ENCODE measurements around the gene MARCOL. TPM values are rescaled to one million over a fixed set of nuclear protein-coding genes. Genes with fewer than 3 reads are reported as not detected.
"Not testable (repeated sequence)": the region's sequence is repeated elsewhere in the genome, so short reads cannot be mapped to it uniquely, and the experiment has no call there.

Gene MARCOL
- total RNA-seq, 1 experiment from 2014 or later = not detected

DNA sequence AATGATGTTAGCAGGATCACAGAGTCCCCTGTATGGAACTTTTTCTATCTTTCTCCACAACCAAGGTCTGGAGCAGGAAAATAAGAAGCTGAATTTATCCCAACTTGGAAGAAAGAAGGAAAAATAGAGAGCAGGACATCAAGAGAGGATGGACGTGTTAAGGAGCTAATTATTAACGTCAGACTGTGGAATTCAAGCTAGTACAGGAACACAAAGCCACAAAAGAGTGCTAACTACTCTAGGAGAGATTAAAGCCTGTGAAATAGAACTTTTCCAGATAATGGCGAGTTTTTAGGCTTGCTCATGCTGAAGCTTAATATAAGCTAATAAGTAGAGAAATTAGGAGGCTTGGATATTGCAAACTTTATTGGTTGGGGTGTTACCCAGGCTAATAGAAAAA is 29.6 kb downstream of the MARCOL start:
- DNase-seq (ENCODE audit: low read depth) = no peak

DNA sequence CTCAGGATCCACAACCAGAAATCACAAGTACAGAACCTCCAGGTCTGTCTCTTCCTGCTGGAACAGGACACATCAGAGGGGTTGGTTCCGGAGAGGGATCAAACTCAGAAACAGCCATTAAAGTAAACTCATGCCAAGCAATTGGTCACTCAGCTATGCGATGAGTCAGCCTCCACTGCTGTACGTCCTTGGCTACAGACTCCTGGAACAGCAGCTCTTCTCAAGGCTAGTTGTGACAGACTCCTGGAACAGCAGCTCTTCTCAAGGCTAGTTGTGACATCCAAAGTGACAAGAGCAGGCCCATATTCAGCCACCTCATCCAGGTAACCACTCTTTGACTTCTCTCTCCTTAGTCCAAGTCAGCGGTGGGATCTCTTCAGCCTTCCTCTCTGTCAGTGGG is 30.2 kb downstream of the MARCOL start, which contains the start of gene SPINK13:
Gene SPINK13, plus strand, starts transcription at position 229 of the 400 bp plus-strand sequence. CDS start 1,279 bp downstream, outside the sequence.
- DNase-seq (ENCODE audit: low read depth) = peak; percentile 81

DNA sequence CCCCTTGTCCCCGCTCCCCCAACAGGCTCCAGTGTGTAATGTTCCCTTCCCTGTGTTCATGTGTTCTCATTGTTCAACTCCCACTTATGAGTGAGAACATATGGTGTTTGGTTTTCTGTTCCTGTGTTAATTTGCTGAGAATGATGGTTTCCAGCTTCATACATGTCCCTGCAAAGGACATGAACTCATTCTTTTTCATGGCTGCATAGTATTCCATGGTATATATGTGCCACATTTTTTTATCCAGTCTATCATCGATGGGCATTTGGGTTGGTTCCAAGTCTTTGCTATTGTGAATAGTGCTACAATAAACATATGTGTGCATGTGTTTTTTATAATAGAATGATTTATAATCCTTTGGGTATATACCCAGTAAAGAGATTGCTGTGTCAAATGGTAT is 36.8 kb downstream of the MARCOL start:
- DNase-seq (ENCODE audit: low read depth) = not testable (repeated sequence)

DNA sequence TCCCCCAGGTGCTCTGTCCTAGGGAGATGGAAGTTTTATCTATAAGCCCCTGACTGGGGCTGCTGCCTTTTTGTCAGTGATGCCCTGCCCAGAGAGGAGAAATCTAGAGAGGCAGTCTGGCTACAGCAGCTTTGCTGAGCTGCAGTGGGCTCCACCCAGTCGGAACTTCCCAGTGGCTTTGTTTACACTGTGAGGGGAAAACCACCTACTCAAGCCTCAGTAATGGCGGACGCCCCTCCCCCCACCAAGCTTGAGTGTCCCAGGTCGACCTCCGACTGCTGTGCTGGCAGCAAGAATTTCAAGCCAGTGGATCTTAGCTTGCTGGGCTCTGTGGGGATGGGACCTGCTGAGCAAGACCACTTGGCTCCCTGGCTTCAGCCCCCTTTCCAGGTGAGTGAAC is 42.6 kb downstream of the MARCOL start:
- peak; percentile 42 for DNase-seq (ENCODE audit: low read depth)

DNA sequence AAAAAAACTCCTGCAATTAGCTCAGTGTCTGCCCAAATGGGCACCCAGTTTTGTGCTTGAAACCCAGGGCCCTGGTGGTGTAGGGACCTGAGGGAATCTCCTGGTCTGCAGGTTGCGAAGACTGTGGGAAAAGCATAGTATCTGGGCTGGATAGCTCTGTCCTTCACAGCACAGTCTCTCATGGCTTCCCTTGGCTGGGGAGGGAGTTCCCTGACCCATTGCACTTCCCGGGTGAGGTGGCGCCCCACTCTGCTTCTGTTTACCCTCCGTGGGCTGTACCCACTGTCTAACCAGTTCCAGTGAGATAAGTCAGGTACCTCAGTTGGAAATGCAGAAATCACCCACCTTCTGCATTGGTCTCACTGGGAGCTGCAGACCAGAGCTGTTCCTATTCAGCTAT is 43.0 kb downstream of the MARCOL start:
- not testable (repeated sequence) for DNase-seq (ENCODE audit: low read depth)

DNA sequence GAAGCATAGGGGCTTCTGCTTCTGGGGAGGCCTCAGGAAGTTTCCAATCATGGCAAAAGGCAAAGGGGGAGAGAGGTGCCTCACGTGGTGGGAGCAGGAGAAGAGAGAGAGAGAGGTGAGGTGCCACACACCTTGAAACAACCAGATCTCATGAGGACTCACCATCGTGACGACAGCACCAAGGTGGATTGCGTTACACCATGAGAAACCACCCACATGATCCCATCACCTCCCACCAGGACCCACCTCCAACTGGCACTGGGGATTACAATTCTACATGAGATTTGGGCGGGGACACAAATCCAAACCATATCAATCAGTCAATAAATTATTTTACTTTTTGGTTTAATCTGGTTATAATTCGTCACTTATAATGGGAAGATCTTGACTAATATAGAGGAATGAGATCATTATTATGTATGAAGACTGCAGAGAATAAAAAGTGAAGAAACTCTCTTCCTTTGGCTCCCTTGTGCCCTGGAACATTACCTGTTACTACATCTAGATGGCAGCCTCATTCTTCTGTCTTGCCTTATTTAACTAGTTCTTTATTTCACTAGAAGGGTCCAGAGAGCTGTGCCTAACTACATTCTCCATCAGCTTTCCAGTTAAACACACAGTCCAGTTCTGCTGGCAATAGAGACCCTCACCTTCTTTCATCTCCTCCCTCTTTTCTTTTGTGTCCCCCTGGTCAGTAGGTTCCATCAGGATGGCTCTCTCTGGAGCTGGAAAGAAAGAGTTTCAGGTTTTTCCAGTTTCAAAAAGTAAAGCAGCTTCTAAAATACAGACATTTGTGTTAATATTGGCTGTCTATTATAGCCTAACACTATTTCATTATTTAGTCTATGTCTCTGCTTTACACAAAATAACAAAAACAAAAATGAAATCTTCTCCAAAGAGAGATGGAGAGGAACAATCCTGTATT is 52.2 kb downstream of the MARCOL start:
- no peak for DNase-seq (ENCODE audit: low read depth)

Other genes with a start within 250 kb of the MARCOL start
- not detected in 2 replicates for gene SPINK5, start 174.5 kb upstream of the MARCOL start, total RNA-seq (2014; rRNA removed; shearing (Covaris generic))
- not detected in 2 replicates for gene SPINK14, start 70.0 kb upstream of the MARCOL start, total RNA-seq (2014; rRNA removed; shearing (Covaris generic))
- not detected in 2 replicates for gene SPINK6, start 35.5 kb upstream of the MARCOL start, total RNA-seq (2014; rRNA removed; shearing (Covaris generic))
- gene SPINK13, start 30.3 kb downstream of the MARCOL start, total RNA-seq (2014; rRNA removed; shearing (Covaris generic)) = not detected in 2 replicates
- gene SPINK7, start 73.9 kb downstream of the MARCOL start, total RNA-seq (2014; rRNA removed; shearing (Covaris generic)) = not detected in 2 replicates
- gene SPINK9, start 97.0 kb downstream of the MARCOL start, total RNA-seq (2014; rRNA removed; shearing (Covaris generic)) = not detected in 2 replicates
- gene FBXO38, start 145.4 kb downstream of the MARCOL start, total RNA-seq (2014; rRNA removed; shearing (Covaris generic)) = 38.2 and 40.3 TPM in 2 replicates

Measured in Daoy (cell line).